Caco-2 (cell line): ENCODE results near the gene IL23R. TPM values are rescaled to one million over a fixed set of nuclear protein-coding genes. Genes with fewer than 3 reads are reported as not detected.

ENCODE experiments used
- BruUV-seq: library from RNA; stranded (reverse); fragments of 400-500 nt; replicated peaks from 2 replicates; lab custom pipeline; 2021; lab: Mats Ljungman, UMichigan
- CTCF ChIA-PET: fragments of 300-600 bp; sonication (Branson Sonifier 250); formaldehyde crosslinking; loops from one replicate; lab custom pipeline; 2022; ENCODE audit warnings: antibody characterized with exemption; lab: Charles Lee
- POLR2A ChIA-PET: fragments of 300-600 bp; sonication (Branson Sonifier 250); formaldehyde crosslinking; loops from one replicate; lab custom pipeline; 2022; ENCODE audit warnings: antibody characterized with exemption; lab: Charles Lee
- DNase-seq, 2 experiments: peaks; one replicate each; pipeline versions ENCODE4 v3.0.0 to v3.0.0-alpha.2; 2020 to 2022
- H3K27me3 ChIP-seq: replicated peaks from 2 replicates; pipeline ENCODE4 v1.6.0; 2011; ENCODE audit warnings: low read length; ENCODE audit not compliant: control insufficient read depth, insufficient read depth
- H3K36me3 ChIP-seq: 2 replicates; pipeline ENCODE4 v1.5.1; 2011; ENCODE audit warnings: low read length; ENCODE audit not compliant: control insufficient read depth, insufficient read depth
- H3K4me1 ChIP-seq: fragments of 250-450 bp; sonication (Bioruptor Pico); 2 replicates; pipeline ENCODE4 v1.5.1; 2020; ENCODE audit warnings: mild to moderate bottlenecking
- H3K4me3 ChIP-seq: 2 replicates; pipeline ENCODE4 v1.5.1; 2011; ENCODE audit warnings: low read depth, mild to moderate bottlenecking, control low read depth, low read length
- H3K9me3 ChIP-seq: fragments of 250-450 bp; sonication (Bioruptor Pico); 2 replicates; pipeline ENCODE4 v1.5.1; 2020; ENCODE audit warnings: mild to moderate bottlenecking, moderate library complexity
- H3K27ac Mint-ChIP-seq: one replicate; pipeline ENCODE4 v1.8.0; 2022; ENCODE audit warnings: mixed read lengths; ENCODE audit not compliant: unreplicated experiment
- H3K27me3 Mint-ChIP-seq: one replicate; pipeline ENCODE4 v1.8.0; 2022; ENCODE audit warnings: mixed read lengths; ENCODE audit not compliant: insufficient read depth, unreplicated experiment
- H3K36me3 Mint-ChIP-seq: one replicate; pipeline ENCODE4 v1.8.0; 2022; ENCODE audit warnings: mild to moderate bottlenecking, mixed read lengths; ENCODE audit not compliant: insufficient read depth, unreplicated experiment
- H3K4me1 Mint-ChIP-seq: one replicate; pipeline ENCODE4 v1.8.0; 2022; ENCODE audit warnings: low read depth, mixed read lengths; ENCODE audit not compliant: unreplicated experiment
- H3K4me3 Mint-ChIP-seq: one replicate; pipeline ENCODE4 v1.8.0; 2022; ENCODE audit warnings: mild to moderate bottlenecking, moderate library complexity, mixed read lengths; ENCODE audit not compliant: unreplicated experiment
- H3K9me3 Mint-ChIP-seq: one replicate; pipeline ENCODE4 v1.8.0; 2022; ENCODE audit warnings: mixed read lengths; ENCODE audit not compliant: unreplicated experiment
- intact Hi-C: fragments of 100-400 bp; cut with micrococcal nuclease; formaldehyde crosslinking; loops from one replicate; pipeline ENCODE4 v1.10.0; 2022; ENCODE audit not compliant: unreplicated experiment
- total RNA-seq: library from RNA; stranded (reverse); gene quantifications from 2 replicates; pipeline ENCODE4 v1.2.3, GENCODE V29; 2022
- TF ChIP-seq, protein P1 (sequence below), 2 experiments: fragments of 200-600 bp in 1 of 2; IDR thresholded peaks; 1 replicate in 1 of 2; 2 replicates in 1 of 2; pipeline versions ENCODE4 v1.5.1 to v1.8.0; 2011 to 2022; ENCODE audit warnings: antibody characterized with exemption in 1 of 2, control low read depth in 1 of 2, inconsistent platforms in 1 of 2, low read depth in 1 of 2, low read length in 1 of 2, mild to moderate bottlenecking in 1 of 2, moderate library complexity in 1 of 2; ENCODE audit not compliant: insufficient read depth in 1 of 2, severe bottlenecking in 1 of 2, unreplicated experiment in 1 of 2

The IL23R gene
- total RNA-seq, 1 experiment from 2014 or later: not detected

DNA sequence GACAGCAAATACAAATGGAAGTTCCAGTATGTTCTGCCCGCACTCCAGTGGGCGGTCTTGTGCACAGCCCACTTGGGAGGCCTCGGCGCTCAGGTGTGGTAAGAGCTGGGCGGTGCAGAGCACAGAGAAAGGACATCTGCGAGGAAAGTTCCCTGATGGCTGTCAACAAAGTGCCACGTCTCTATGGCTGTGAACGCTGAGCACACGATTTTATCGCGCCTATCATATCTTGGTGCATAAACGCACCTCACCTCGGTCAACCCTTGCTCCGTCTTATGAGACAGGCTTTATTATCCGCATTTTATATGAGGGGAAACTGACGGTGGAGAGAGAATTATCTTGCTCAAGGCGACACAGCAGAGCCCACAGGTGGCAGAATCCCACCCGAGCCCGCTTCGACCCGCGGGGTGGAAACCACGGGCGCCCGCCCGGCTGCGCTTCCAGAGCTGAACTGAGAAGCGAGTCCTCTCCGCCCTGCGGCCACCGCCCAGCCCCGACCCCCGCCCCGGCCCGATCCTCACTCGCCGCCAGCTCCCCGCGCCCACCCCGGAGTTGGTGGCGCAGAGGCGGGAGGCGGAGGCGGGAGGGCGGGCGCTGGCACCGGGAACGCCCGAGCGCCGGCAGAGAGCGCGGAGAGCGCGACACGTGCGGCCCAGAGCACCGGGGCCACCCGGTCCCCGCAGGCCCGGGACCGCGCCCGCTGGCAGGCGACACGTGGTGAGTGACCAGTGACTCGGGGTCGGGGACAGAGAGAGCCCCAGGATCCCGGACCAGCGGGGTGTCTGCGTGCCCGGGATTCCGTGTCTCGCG is 141.2 kb downstream of the IL23R start, which contains the start of gene IL12RB2:
Gene IL12RB2 (plus strand): TSS at position 623 of the 810 bp plus-strand sequence. CDS start 12,496 bp downstream, outside the sequence.
- peak within 1 kb of the TSS; percentile 36 for H3K4me3 ChIP-seq
- peak within 1 kb of the TSS; percentile 62 for H3K4me3 Mint-ChIP-seq
- no peaks in the 10 kb centered on the region for H3K4me1 ChIP-seq
- H3K9me3 Mint-ChIP-seq: no peaks in the 10 kb centered on the region
- no TSS peak for BruUV-seq
- intact Hi-C loops: no loop called here
- DNase-seq: peak in 1 of 2 experiments; percentile 16
- POLR2A ChIA-PET: no interaction called here
- no peaks in the 10 kb centered on the region for H3K27me3 ChIP-seq
- CTCF ChIA-PET: no interaction called here
- H3K27ac Mint-ChIP-seq: no peak within 1 kb of the TSS
- no peaks in the 10 kb centered on the region for H3K4me1 Mint-ChIP-seq
- H3K36me3 Mint-ChIP-seq: no peaks in the 10 kb centered on the region
- H3K9me3 ChIP-seq: no peaks in the 10 kb centered on the region
- H3K36me3 ChIP-seq: no peaks in the 10 kb centered on the region
- peaks cover 2% of the 10 kb centered on the region for H3K27me3 Mint-ChIP-seq
- TF ChIP-seq, protein P1, sequence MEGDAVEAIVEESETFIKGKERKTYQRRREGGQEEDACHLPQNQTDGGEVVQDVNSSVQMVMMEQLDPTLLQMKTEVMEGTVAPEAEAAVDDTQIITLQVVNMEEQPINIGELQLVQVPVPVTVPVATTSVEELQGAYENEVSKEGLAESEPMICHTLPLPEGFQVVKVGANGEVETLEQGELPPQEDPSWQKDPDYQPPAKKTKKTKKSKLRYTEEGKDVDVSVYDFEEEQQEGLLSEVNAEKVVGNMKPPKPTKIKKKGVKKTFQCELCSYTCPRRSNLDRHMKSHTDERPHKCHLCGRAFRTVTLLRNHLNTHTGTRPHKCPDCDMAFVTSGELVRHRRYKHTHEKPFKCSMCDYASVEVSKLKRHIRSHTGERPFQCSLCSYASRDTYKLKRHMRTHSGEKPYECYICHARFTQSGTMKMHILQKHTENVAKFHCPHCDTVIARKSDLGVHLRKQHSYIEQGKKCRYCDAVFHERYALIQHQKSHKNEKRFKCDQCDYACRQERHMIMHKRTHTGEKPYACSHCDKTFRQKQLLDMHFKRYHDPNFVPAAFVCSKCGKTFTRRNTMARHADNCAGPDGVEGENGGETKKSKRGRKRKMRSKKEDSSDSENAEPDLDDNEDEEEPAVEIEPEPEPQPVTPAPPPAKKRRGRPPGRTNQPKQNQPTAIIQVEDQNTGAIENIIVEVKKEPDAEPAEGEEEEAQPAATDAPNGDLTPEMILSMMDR (IDR thresholded peaks at IDR 0.05; ENCODE audit: insufficient read depth in 1 of 2, low read depth in 1 of 2, low read length in 1 of 2, severe bottlenecking in 1 of 2, unreplicated experiment in 1 of 2): no peak

DNA sequence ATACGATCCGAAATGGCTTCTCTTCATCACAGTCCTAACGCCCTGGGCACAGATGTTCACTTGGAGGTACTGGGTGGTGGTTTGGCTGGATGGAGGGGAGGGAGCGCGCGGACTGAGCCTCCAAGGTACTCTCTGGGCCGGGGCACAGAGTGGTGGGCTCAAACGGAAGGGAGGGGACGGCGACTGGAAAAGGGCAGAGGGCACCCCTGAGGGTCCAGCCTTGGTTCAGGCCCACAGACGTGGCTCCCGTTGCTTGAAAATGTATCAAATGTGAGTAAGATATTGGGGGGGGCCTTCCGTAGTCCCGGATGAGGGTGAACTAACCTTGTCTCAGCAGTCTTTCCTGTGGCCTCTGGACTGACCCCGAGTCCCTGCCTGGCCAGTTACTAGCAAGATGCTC is 141.9 kb downstream of the IL23R start:
- no peak overlapping the region; the same call in none of the 2 replicates for H3K4me3 ChIP-seq
- CTCF ChIA-PET: no interaction called here
- H3K27ac Mint-ChIP-seq: no peak overlapping the region
- BruUV-seq: no TSS peak
- no peaks in the 10 kb centered on the region for H3K4me1 ChIP-seq
- no peaks in the 10 kb centered on the region for H3K27me3 ChIP-seq
- TF ChIP-seq, protein P1 (IDR thresholded peaks at IDR 0.05; ENCODE audit: insufficient read depth in 1 of 2, low read depth in 1 of 2, low read length in 1 of 2, severe bottlenecking in 1 of 2, unreplicated experiment in 1 of 2): no peak
- POLR2A ChIA-PET: no interaction called here
- H3K4me1 Mint-ChIP-seq: no peaks in the 10 kb centered on the region
- H3K36me3 ChIP-seq: no peaks in the 10 kb centered on the region
- no peaks in the 10 kb centered on the region for H3K9me3 Mint-ChIP-seq
- intact Hi-C loops: no loop called here
- peaks cover 3% of the 10 kb centered on the region for H3K27me3 Mint-ChIP-seq
- H3K9me3 ChIP-seq: no peaks in the 10 kb centered on the region
- H3K36me3 Mint-ChIP-seq: no peaks in the 10 kb centered on the region
- H3K4me3 Mint-ChIP-seq: peak overlapping the region; percentile 58
- no peak for DNase-seq

Other genes with a start within 250 kb of the IL23R start
- gene DNAI4, start 241.6 kb upstream of the IL23R start, total RNA-seq: 0.84 and 1.4 TPM in 2 replicates
- gene MIER1, start 241.5 kb upstream of the IL23R start, total RNA-seq: 12.3 and 17.2 TPM in 2 replicates
- gene SLC35D1, start 112.3 kb upstream of the IL23R start, total RNA-seq: 7.1 and 7.7 TPM in 2 replicates
- gene C1orf141, start 31.5 kb upstream of the IL23R start, total RNA-seq: not detected in 2 replicates
- gene IL12RB2, start 141.4 kb downstream of the IL23R start, total RNA-seq: 0.54 and 0.56 TPM in 2 replicates